ENCODE results near the gene TULP4.

The TULP4 gene

DNA sequence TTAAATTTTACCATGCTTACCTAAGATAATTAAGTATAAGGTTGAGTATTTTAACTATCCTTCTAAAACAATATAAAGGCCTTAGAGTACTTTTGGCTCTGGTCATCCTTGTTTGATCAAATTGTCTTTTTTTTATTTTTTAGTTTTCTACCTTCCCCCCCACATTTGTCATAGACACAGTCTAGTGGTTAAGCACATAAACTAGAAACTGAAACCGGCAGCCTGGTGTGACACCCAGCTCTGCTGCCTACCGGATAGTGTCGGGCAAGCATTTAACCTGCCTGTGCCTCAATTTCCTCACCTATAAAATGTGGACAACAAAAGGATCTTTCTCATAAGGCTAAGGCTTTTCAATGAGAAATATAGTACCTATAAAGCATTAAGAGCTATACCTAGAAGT lies 21.6 kb upstream of the TULP4 start:
- TF ChIP-seq, protein P1, sequence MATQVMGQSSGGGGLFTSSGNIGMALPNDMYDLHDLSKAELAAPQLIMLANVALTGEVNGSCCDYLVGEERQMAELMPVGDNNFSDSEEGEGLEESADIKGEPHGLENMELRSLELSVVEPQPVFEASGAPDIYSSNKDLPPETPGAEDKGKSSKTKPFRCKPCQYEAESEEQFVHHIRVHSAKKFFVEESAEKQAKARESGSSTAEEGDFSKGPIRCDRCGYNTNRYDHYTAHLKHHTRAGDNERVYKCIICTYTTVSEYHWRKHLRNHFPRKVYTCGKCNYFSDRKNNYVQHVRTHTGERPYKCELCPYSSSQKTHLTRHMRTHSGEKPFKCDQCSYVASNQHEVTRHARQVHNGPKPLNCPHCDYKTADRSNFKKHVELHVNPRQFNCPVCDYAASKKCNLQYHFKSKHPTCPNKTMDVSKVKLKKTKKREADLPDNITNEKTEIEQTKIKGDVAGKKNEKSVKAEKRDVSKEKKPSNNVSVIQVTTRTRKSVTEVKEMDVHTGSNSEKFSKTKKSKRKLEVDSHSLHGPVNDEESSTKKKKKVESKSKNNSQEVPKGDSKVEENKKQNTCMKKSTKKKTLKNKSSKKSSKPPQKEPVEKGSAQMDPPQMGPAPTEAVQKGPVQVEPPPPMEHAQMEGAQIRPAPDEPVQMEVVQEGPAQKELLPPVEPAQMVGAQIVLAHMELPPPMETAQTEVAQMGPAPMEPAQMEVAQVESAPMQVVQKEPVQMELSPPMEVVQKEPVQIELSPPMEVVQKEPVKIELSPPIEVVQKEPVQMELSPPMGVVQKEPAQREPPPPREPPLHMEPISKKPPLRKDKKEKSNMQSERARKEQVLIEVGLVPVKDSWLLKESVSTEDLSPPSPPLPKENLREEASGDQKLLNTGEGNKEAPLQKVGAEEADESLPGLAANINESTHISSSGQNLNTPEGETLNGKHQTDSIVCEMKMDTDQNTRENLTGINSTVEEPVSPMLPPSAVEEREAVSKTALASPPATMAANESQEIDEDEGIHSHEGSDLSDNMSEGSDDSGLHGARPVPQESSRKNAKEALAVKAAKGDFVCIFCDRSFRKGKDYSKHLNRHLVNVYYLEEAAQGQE (IDR thresholded peaks at IDR 0.05; ENCODE audit: low read depth) = no peak
- TF ChIP-seq EGR1 (IDR thresholded peaks at IDR 0.05) (no peak), CREB1 (IDR thresholded peaks at IDR 0.05; ENCODE audit: low read depth) (no peak)
- TF ChIP-seq, protein P2, sequence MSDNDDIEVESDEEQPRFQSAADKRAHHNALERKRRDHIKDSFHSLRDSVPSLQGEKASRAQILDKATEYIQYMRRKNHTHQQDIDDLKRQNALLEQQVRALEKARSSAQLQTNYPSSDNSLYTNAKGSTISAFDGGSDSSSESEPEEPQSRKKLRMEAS (IDR thresholded peaks at IDR 0.05) = no peak

DNA sequence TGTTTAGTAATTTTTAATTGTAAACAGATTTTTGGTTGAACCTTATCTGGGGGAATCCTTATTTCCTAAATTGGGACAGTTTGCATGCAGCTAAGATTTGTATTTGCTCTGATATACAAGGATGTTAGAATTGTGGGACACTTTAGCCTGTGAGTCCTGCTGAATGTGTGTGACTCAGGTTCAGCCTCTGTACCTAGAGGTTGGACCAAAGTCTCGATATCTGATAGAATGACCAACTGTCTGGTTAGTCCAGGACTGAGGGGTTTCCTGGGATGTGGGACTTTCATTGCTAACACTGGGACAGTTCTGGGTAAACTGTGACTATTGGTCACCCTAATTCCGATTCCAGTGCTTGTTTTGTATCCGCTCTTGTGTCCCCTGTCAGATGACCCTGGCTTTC lies 20.2 kb upstream of the TULP4 start:
- TF ChIP-seq TAF1 (IDR thresholded peaks at IDR 0.05; ENCODE audit: low read depth) (no peak), TCF12 (IDR thresholded peaks at IDR 0.05; ENCODE audit: low read depth) (no peak), FOXM1 (IDR thresholded peaks at IDR 0.05; ENCODE audit: borderline replicate concordance, low read depth) (no peak), CREB1 (IDR thresholded peaks at IDR 0.05; ENCODE audit: low read depth) (no peak)
- TF ChIP-seq, protein P3, sequence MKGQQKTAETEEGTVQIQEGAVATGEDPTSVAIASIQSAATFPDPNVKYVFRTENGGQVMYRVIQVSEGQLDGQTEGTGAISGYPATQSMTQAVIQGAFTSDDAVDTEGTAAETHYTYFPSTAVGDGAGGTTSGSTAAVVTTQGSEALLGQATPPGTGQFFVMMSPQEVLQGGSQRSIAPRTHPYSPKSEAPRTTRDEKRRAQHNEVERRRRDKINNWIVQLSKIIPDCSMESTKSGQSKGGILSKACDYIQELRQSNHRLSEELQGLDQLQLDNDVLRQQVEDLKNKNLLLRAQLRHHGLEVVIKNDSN (IDR thresholded peaks at IDR 0.05) = no peak

DNA sequence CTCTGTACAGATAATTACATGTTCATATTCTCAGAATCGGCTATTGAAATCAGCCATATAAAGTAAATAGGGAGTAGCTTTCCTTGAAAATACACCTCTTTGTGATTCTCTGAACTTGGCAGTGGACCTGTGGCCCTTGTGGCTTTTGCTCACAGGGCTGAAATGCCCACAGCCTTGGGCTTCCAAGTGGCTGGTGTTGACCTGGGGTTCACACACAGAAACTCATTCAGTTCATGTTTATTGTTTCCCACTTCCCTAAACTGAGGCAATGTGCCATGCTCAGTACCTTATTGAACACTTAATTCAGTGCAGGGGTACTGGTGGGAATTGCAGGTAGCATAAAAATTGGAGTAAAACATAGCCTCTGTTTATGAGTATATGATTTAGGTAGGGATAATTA lies 19.1 kb upstream of the TULP4 start:
- no peak for TF ChIP-seq FOXM1 (IDR thresholded peaks at IDR 0.05; ENCODE audit: borderline replicate concordance, low read depth)
- no peak for TF ChIP-seq CREB1 (IDR thresholded peaks at IDR 0.05; ENCODE audit: low read depth)
- TF ChIP-seq RAD21 (IDR thresholded peaks at IDR 0.05; ENCODE audit: low read depth) = no peak
- no peak for TF ChIP-seq CEBPB (IDR thresholded peaks at IDR 0.05)
- TF ChIP-seq ZBTB7A (IDR thresholded peaks at IDR 0.05; ENCODE audit: low read depth) = no peak
- TF ChIP-seq, protein P3 (IDR thresholded peaks at IDR 0.05) = no peak
- TF ChIP-seq, protein P1 (IDR thresholded peaks at IDR 0.05; ENCODE audit: low read depth) = no peak
- no peak for TF ChIP-seq EGR1 (IDR thresholded peaks at IDR 0.05)
- no peak for TF ChIP-seq TCF12 (IDR thresholded peaks at IDR 0.05; ENCODE audit: low read depth)
- TF ChIP-seq EP300 (IDR thresholded peaks at IDR 0.05; ENCODE audit: borderline replicate concordance) = no peak
- TF ChIP-seq, protein P2 (IDR thresholded peaks at IDR 0.05) = no peak
- no peak for TF ChIP-seq YY1 (IDR thresholded peaks at IDR 0.05; ENCODE audit: low read depth)
- no peak for TF ChIP-seq NFIC (IDR thresholded peaks at IDR 0.05)
- no peak for TF ChIP-seq TEAD4 (IDR thresholded peaks at IDR 0.05)
- no peak for TF ChIP-seq TAF1 (IDR thresholded peaks at IDR 0.05; ENCODE audit: low read depth)

DNA sequence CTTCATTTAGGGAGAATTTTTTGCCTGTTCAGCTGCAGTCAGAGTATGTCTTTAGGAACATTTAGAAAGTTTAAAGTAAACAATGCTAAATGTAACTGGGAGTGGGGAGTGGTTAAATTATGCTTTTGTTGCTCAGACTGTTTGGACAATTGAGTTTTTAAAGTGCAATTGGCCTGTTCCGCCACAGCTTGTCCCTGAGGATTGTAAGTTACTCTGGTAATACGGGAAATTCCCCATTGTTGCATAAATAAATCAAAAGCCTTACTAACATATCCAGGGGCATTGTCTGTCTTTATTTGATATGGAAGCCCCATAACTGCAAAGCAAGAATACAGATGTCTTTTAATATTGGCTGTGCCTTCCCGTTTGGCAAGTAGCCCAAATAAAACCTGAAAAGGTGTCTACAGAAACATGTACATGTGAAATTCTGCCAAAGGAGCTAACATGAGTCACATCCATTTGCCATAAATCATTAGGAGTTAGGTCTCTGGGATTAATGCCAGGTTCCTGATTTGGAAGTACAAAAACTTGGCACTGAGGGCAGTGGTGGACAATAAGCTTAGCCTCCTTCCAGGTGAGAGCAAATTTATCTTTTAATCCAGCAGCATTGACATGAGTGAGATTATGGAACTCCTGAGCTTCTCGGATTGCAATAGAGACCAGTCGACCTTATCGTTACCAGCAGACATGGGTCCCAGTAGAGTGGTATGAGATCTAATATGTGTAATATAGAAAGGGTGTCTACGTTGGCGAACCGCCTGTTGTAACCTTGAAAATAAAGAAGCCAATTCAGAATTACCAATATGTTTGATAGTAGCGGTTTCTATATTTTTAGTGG lies 11.7 kb upstream of the TULP4 start:
- TF ChIP-seq NFIC (IDR thresholded peaks at IDR 0.05) (peak; percentile 98), FOXM1 (IDR thresholded peaks at IDR 0.05; ENCODE audit: borderline replicate concordance, low read depth) (peak; percentile 60; the same call in 1 of the 2 replicates), TEAD4 (IDR thresholded peaks at IDR 0.05) (peak; percentile 75; the same call in 1 of the 2 replicates), EP300 (IDR thresholded peaks at IDR 0.05; ENCODE audit: borderline replicate concordance) (peak; percentile 83), TCF12 (IDR thresholded peaks at IDR 0.05; ENCODE audit: low read depth) (peak; percentile 90)
- TF ChIP-seq, protein P2 (IDR thresholded peaks at IDR 0.05) = peak; percentile 39; the same call in 1 of the 2 replicates
- TF ChIP-seq, protein P3 (IDR thresholded peaks at IDR 0.05) = peak; percentile 19; the same call in 1 of the 2 replicates

DNA sequence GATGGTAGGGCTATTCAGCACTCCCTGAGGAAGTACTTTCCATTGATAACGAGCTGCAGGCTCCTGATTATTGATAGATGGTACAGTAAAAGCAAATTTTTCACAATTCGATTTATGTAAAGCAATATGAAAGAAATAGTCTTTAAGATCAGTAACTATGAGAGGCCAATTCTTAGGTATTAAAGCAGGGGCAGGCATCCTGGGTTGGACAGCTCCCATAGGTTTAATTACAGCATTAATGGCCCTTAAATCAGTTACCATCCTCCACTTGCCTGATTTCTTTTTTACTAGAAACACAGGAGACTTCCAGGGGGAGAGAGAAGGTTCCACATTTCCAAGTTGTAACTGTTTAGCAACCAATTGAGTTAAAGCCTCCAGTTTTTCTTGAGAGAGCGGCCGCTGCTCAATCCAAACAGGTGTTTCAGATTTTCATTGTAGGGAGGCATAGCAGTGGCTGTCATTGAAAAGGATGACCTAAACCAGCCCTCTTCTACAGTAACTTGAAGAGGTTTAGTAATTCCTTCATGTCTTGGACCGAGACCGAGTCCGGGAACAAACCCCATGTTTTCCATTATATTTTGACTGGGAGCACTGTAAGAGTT lies 10.0 kb upstream of the TULP4 start:
- TF ChIP-seq, protein P1 (IDR thresholded peaks at IDR 0.05; ENCODE audit: low read depth) = peak; percentile 67
